ENCODE data around the gene ACER2.
A peak's percentile ranks its signal among the peaks of the same experiment; 100 is the strongest.

Gene ACER2

GRCh38 chr9:19445452-19445851 lies 36.6 kb downstream of the ACER2 start:
- DNase-seq (ENCODE audit: low read depth), result no peak
- no peak overlapping the region for H3K4me3 ChIP-seq (ENCODE audit: low read depth, low read length)
- TF ChIP-seq CTCF (IDR thresholded peaks at IDR 0.05; ENCODE audit: control insufficient read depth, extremely low read depth, insufficient read depth), result no peak

- H3K4me3 ChIP-seq (ENCODE audit: low read depth, low read length), result no peak overlapping the region
- DNase-seq (ENCODE audit: low read depth), result no peak
These were observed 37.6 kb downstream of the ACER2 start for GRCh38 chr9:19446361-19446861.

GRCh38 chr9:19451240-19452087 lies 42.7 kb downstream of the ACER2 start:
- no peak for DNase-seq (ENCODE audit: low read depth)
- no peak for TF ChIP-seq CTCF (IDR thresholded peaks at IDR 0.05; ENCODE audit: control insufficient read depth, extremely low read depth, insufficient read depth)
- H3K4me3 ChIP-seq (ENCODE audit: low read depth, low read length), result no peak overlapping the region

More at GRCh38 chr9:19446361-19446861, 37.6 kb downstream of the ACER2 start:
- no peak for TF ChIP-seq CTCF (IDR thresholded peaks at IDR 0.05; ENCODE audit: control insufficient read depth, extremely low read depth, insufficient read depth)

- TF ChIP-seq CTCF (IDR thresholded peaks at IDR 0.05; ENCODE audit: control insufficient read depth, extremely low read depth, insufficient read depth), result no peak
These were observed 47.6 kb downstream of the ACER2 start for GRCh38 chr9:19456426-19456825.

GRCh38 chr9:19456996-19457692 lies 48.3 kb downstream of the ACER2 start:
- 0 out of 2 replicates have a peak overlapping the region, but pooled peaks have one; percentile 1 for H3K4me3 ChIP-seq (ENCODE audit: low read depth, low read length)
- DNase-seq (ENCODE audit: low read depth), result peak; percentile 58
- peak; percentile 83 for TF ChIP-seq CTCF (IDR thresholded peaks at IDR 0.05; ENCODE audit: control insufficient read depth, extremely low read depth, insufficient read depth)

More at GRCh38 chr9:19456426-19456825, 47.6 kb downstream of the ACER2 start:
- no peak overlapping the region for H3K4me3 ChIP-seq (ENCODE audit: low read depth, low read length)
- no peak for DNase-seq (ENCODE audit: low read depth)

- TF ChIP-seq CTCF (IDR thresholded peaks at IDR 0.05; ENCODE audit: control insufficient read depth, extremely low read depth, insufficient read depth), result no peak
- DNase-seq (ENCODE audit: low read depth), result no peak
- H3K4me3 ChIP-seq (ENCODE audit: low read depth, low read length), result 0 out of 2 replicates have a peak overlapping the region, but pooled peaks have one; percentile 1
These were observed 48.8 kb downstream of the ACER2 start for GRCh38 chr9:19457693-19458009.
